DND-41 (cell line): ENCODE measurements around the gene CCDC40.
A peak's percentile ranks its signal among the peaks of the same experiment; 100 is the strongest.

Experiments used
- ATAC-seq: fragments of 200-7000 bp; cut with Tn5 transposase; 3 replicates; pipeline ENCODE4 v1.9.1; 2021; ENCODE audit warnings: low read depth; ENCODE audit not compliant: insufficient read depth
- DNase-seq: peaks from one replicate; pipeline ENCODE4 v3.0.0-alpha.2; 2020
- H2AFZ ChIP-seq: 2 replicates; pipeline ENCODE4 v1.6.0; 2012; ENCODE audit warnings: low read depth, low read length
- H3K27ac ChIP-seq: 2 replicates; pipeline ENCODE4 v1.5.1; 2012; ENCODE audit warnings: low read length, inconsistent platforms
- H3K27me3 ChIP-seq: fragments of 200-600 bp; sonication (generic); 2 replicates; pipeline ENCODE4 v1.6.0; 2012; ENCODE audit warnings: low read length, mild to moderate bottlenecking, inconsistent platforms; ENCODE audit not compliant: insufficient read depth, poor library complexity
- H3K36me3 ChIP-seq: 2 replicates; pipeline ENCODE4 v1.5.1; 2012; ENCODE audit warnings: low read length, inconsistent platforms; ENCODE audit not compliant: insufficient read depth
- H3K4me1 ChIP-seq: 2 replicates; pipeline ENCODE4 v1.5.1; 2012; ENCODE audit warnings: mild to moderate bottlenecking, low read length; ENCODE audit not compliant: insufficient read depth
- H3K4me2 ChIP-seq: 2 replicates; pipeline ENCODE4 v1.6.0; 2012; ENCODE audit warnings: mild to moderate bottlenecking, moderate library complexity, low read length, inconsistent platforms; ENCODE audit not compliant: insufficient read depth
- H3K4me3 ChIP-seq, 2 experiments: fragments of 200-600 bp in 1 of 2; shearing (Covaris generic) in 1 of 2; 2 replicates each; pipeline ENCODE4 v1.5.1; 2012 to 2016; ENCODE audit warnings: inconsistent platforms in 2 of 2, low read length in 2 of 2, mild to moderate bottlenecking in 2 of 2, low read depth in 1 of 2, moderate library complexity in 1 of 2
- H3K79me2 ChIP-seq: 2 replicates; pipeline ENCODE4 v1.6.0; 2012; ENCODE audit warnings: low read length, inconsistent platforms; ENCODE audit not compliant: insufficient read depth
- H3K9ac ChIP-seq: 2 replicates; pipeline ENCODE4 v1.6.0; 2012; ENCODE audit warnings: low read depth, mild to moderate bottlenecking, inconsistent platforms, low read length, moderate library complexity
- H3K9me3 ChIP-seq: 2 replicates; pipeline ENCODE4 v1.5.1; 2012; ENCODE audit warnings: low read length, moderate library complexity, mild to moderate bottlenecking, inconsistent platforms; ENCODE audit not compliant: insufficient read depth, severe bottlenecking
- H4K20me1 ChIP-seq: 2 replicates; pipeline ENCODE4 v1.6.0; 2012; ENCODE audit warnings: low read length; ENCODE audit not compliant: insufficient read depth
- CTCF ChIP-seq: IDR thresholded peaks from 2 replicates; pipeline ENCODE4 v1.5.1; 2012; ENCODE audit warnings: borderline replicate concordance, low read length, moderate library complexity, mild to moderate bottlenecking; ENCODE audit not compliant: poor library complexity, severe bottlenecking; ENCODE audit errors: extremely low read depth
- EZH2 ChIP-seq: IDR thresholded peaks from 3 replicates; pipeline ENCODE4 v1.6.1; 2012; ENCODE audit warnings: borderline replicate concordance, low read depth, mild to moderate bottlenecking, moderate library complexity, low read length, inconsistent platforms; ENCODE audit not compliant: severe bottlenecking

CCDC40 gene

GRCh38 chr17:80082403-80083135, 46.1 kb downstream of the CCDC40 start:
- TF ChIP-seq CTCF = peak; percentile 82
- no peak for TF ChIP-seq EZH2
- ATAC-seq = peak; percentile 85
- Histone ChIP-seq H3K27me3 (peaks cover 4% of the 10 kb centered on the region), H3K79me2 (no peaks in the 10 kb centered on the region), H3K4me3 (no peak overlapping the region), H3K9me3 (no peaks in the 10 kb centered on the region), H2AFZ (peak overlapping the region; percentile 23), H4K20me1 (no peaks in the 10 kb centered on the region), H3K9ac (peak overlapping the region; percentile 20; the same call in 1 of the 2 replicates), H3K36me3 (no peaks in the 10 kb centered on the region), H3K4me2 (peak overlapping the region; percentile 28), H3K4me1 (peaks cover 8% of the 10 kb centered on the region), H3K27ac (no peak overlapping the region)
- DNase-seq = peak; percentile 76

GRCh38 chr17:80083136-80083661, 46.8 kb downstream of the CCDC40 start:
- DNase-seq = no peak
- Histone ChIP-seq H3K9me3 (no peaks in the 10 kb centered on the region), H3K4me2 (peak overlapping the region; percentile 28), H2AFZ (no peak overlapping the region), H3K27ac (no peak overlapping the region), H3K4me1 (peaks cover 8% of the 10 kb centered on the region), H3K9ac (no peak overlapping the region), H3K79me2 (no peaks in the 10 kb centered on the region), H3K27me3 (peaks cover 5% of the 10 kb centered on the region), H3K36me3 (no peaks in the 10 kb centered on the region), H3K4me3 (no peak overlapping the region), H4K20me1 (no peaks in the 10 kb centered on the region)
- no peak for ATAC-seq
- no peak for TF ChIP-seq CTCF
- TF ChIP-seq EZH2 = no peak

- Histone ChIP-seq H3K79me2 (no peaks in the 10 kb centered on the region), H3K27me3 (peaks cover 5% of the 10 kb centered on the region), H4K20me1 (no peaks in the 10 kb centered on the region), H3K4me1 (peaks cover 8% of the 10 kb centered on the region), H3K4me2 (no peak overlapping the region), H3K9ac (no peak overlapping the region), H3K27ac (no peak overlapping the region), H3K4me3 (no peak overlapping the region), H3K36me3 (no peaks in the 10 kb centered on the region), H2AFZ (no peak overlapping the region), H3K9me3 (no peaks in the 10 kb centered on the region)
- TF ChIP-seq CTCF = no peak
- TF ChIP-seq EZH2 = no peak
- ATAC-seq (no peak), DNase-seq (no peak)
These were observed 48.3 kb downstream of the CCDC40 start for GRCh38 chr17:80084773-80085172.
